Measurements from ENCODE around the gene TRIB2. TPM values are rescaled to one million over a fixed set of nuclear protein-coding genes. Genes with fewer than 3 reads are reported as not detected.

Gene TRIB2
- total and polyA plus RNA-seq, 2 of the 13 experiments (the other 11 are each of a cell fraction or from before 2014, with no cell fraction given), result 1.1 to 2.3 TPM

- TF ChIP-seq AHDC1 (CRISPR knock-in tag; IDR thresholded peaks at IDR 0.05; ENCODE audit: borderline replicate concordance) (0 out of 2 replicates have a peak, but pooled peaks have one; percentile 21), HCFC1 (IDR thresholded peaks at IDR 0.05; ENCODE audit: low read depth, low read length) (no peak), REL (CRISPR knock-in tag; conservative IDR thresholded peaks at IDR 0.05) (peak; percentile 21; the same call in 1 of the 2 replicates), STAG1 (CRISPR knock-in tag; IDR thresholded peaks at IDR 0.05) (peak; percentile 46), SOX13 (IDR thresholded peaks at IDR 0.05) (no peak), SOX13 (CRISPR knock-in tag; conservative IDR thresholded peaks at IDR 0.05 in 1 of 2, IDR thresholded peaks at IDR 0.05 in 1 of 2) (no peak), ZNF841 (CRISPR knock-in tag; IDR thresholded peaks at IDR 0.05; ENCODE audit: borderline replicate concordance) (no peak), ZNF263 (CRISPR knock-in tag; IDR thresholded peaks at IDR 0.05) (no peak), HNF1B (CRISPR knock-in tag; IDR thresholded peaks at IDR 0.05) (no peak), PHF8 (CRISPR knock-in tag; IDR thresholded peaks at IDR 0.05) (peak; percentile 46; the same call in 1 of the 2 replicates), ZFX (CRISPR knock-in tag; IDR thresholded peaks at IDR 0.05; ENCODE audit: low read depth) (peak; percentile 17; the same call in 1 of the 2 replicates), ZNF589 (CRISPR knock-in tag; conservative IDR thresholded peaks at IDR 0.05) (0 out of 2 replicates have a peak, but pooled peaks have one; percentile 32)
- TF ChIP-seq, protein P1, sequence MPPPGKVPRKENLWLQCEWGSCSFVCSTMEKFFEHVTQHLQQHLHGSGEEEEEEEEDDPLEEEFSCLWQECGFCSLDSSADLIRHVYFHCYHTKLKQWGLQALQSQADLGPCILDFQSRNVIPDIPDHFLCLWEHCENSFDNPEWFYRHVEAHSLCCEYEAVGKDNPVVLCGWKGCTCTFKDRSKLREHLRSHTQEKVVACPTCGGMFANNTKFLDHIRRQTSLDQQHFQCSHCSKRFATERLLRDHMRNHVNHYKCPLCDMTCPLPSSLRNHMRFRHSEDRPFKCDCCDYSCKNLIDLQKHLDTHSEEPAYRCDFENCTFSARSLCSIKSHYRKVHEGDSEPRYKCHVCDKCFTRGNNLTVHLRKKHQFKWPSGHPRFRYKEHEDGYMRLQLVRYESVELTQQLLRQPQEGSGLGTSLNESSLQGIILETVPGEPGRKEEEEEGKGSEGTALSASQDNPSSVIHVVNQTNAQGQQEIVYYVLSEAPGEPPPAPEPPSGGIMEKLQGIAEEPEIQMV (CRISPR knock-in tag; IDR thresholded peaks at IDR 0.05; ENCODE audit: low read depth), result no peak
- TF ChIP-seq, protein P2, sequence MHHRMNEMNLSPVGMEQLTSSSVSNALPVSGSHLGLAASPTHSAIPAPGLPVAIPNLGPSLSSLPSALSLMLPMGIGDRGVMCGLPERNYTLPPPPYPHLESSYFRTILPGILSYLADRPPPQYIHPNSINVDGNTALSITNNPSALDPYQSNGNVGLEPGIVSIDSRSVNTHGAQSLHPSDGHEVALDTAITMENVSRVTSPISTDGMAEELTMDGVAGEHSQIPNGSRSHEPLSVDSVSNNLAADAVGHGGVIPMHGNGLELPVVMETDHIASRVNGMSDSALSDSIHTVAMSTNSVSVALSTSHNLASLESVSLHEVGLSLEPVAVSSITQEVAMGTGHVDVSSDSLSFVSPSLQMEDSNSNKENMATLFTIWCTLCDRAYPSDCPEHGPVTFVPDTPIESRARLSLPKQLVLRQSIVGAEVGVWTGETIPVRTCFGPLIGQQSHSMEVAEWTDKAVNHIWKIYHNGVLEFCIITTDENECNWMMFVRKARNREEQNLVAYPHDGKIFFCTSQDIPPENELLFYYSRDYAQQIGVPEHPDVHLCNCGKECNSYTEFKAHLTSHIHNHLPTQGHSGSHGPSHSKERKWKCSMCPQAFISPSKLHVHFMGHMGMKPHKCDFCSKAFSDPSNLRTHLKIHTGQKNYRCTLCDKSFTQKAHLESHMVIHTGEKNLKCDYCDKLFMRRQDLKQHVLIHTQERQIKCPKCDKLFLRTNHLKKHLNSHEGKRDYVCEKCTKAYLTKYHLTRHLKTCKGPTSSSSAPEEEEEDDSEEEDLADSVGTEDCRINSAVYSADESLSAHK (CRISPR knock-in tag; IDR thresholded peaks at IDR 0.05; ENCODE audit: borderline replicate concordance), result no peak
- TF ChIP-seq, protein P3, sequence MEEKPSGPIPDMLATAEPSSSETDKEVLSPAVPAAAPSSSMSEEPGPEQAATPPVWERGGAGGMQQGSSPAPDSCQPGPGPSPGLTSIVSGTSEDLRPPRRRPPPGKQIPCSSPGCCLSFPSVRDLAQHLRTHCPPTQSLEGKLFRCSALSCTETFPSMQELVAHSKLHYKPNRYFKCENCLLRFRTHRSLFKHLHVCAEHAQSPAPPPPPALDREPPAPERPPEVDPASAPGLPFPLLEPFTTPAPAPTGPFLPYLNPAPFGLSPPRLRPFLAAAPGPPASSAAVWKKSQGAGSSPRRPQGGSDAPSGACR (CRISPR knock-in tag; IDR thresholded peaks at IDR 0.05), result 0 out of 2 replicates have a peak, but pooled peaks have one; percentile 8
These were observed at the start of gene TRIB2 (continued) for GRCh38 chr2:12716282-12717190.
